Adrenal gland (tissue), 12 donors: ENCODE data around the gene ELMO3. TPM values are rescaled to one million over a fixed set of nuclear protein-coding genes. Genes with fewer than 3 reads are reported as not detected.

Source experiments
- DNase-seq, 7 donors: peaks; one replicate each; pipeline ENCODE4 v3.0.0-alpha.2; 2019 to 2020
- H3K27ac ChIP-seq, 5 donors: fragments of 200-600 bp; sonication (generic) in 4 of 5; 1 replicate in 3 of 5; 2 replicates in 2 of 5; pipeline versions ENCODE4 v1.5.1 to v1.8.0; 2016 to 2020; ENCODE audit warnings: mild to moderate bottlenecking in 1 of 5
- H3K27me3 ChIP-seq: fragments of 200-600 bp; 2 replicates; pipeline ENCODE4 v1.8.0; 2021
- H3K36me3 ChIP-seq, 2 donors: fragments of 200-600 bp; replicated peaks in 1 of 2; 1 replicate in 1 of 2; 2 replicates in 1 of 2; pipeline versions ENCODE4 v1.5.1 to v1.8.0; 2018 to 2022
- H3K4me1 ChIP-seq, 2 donors: fragments of 200-600 bp; replicated peaks in 1 of 2; 1 replicate in 1 of 2; 2 replicates in 1 of 2; pipeline versions ENCODE4 v1.5.1 to v1.8.0; 2018 to 2021
- H3K4me3 ChIP-seq, 4 donors: fragments of 200-600 bp; sonication (generic) in 3 of 4; one replicate each; pipeline ENCODE4 v1.5.1; 2016 to 2018
- H3K9me3 ChIP-seq, 3 donors: fragments of 200-600 bp; sonication (generic) in 1 of 3; replicated peaks in 1 of 3; 1 replicate in 2 of 3; 2 replicates in 1 of 3; pipeline versions ENCODE4 v1.5.1 to v1.8.0; 2016 to 2021
- CTCF ChIP-seq, 6 experiments: fragments of 450-650 bp in 4 of 6; fragments of 200-600 bp in 2 of 6; sonication (generic) in 1 of 6; IDR thresholded peaks; 1 replicate in 5 of 6; 2 replicates in 1 of 6; pipeline versions ENCODE4 v1.5.1 to v1.8.0; 2016 to 2021; ENCODE audit warnings: antibody characterized with exemption in 6 of 6, mild to moderate bottlenecking in 2 of 6, moderate library complexity in 1 of 6
- POLR2A ChIP-seq, 2 donors: fragments of 450-650 bp; IDR thresholded peaks; one replicate each; pipeline ENCODE4 v1.6.1; 2017; ENCODE audit warnings: antibody characterized with exemption in 2 of 2, mild to moderate bottlenecking in 2 of 2, moderate library complexity in 1 of 2
- WGBS, 4 donors: extraction: QIAGEN DNeasy Blood & Tissue Kit in 2 of 4; methylation state at CpG; one replicate each; pipeline versions ENCODE4 v1.1.5 to v1.1.7; 2013 to 2017; 5-methylcytosine and 5-hydroxymethylcytosine counted together
- intact Hi-C, 2 donors: fragments of 100-400 bp; cut with DNase I; formaldehyde crosslinking; loops; one replicate each; pipeline versions ENCODE4 v1.14.1 to v1.15.0; 2022 to 2023
- polyA plus RNA-seq, 3 donors: library from polyadenylated mRNA; stranded (reverse); fragments of 200-250 nt in 2 of 3; fragments of 350-450 nt in 1 of 3; fragmentation: Illumina TruSeq in 1 of 3; extraction: RNeasy Lipid Tissue Mini Kit (QIAGEN cat#74804) in 1 of 3; gene quantifications; one replicate each; pipeline ENCODE4 v1.2.3, GENCODE V29; 2013 to 2014
- total RNA-seq, 9 donors: library from RNA; depleted of rRNA in 4 of 9; stranded (reverse); fragments of >200 nt in 4 of 9; fragments of 120-200 nt in 1 of 9; fragmentation: NEBNext Ultra II Directional in 1 of 9; extraction: Animal tissue kit (Norgen Biotek cat#: 25700) in 1 of 9; gene quantifications; one replicate each; pipeline versions ENCODE4 v1.1.0 to v1.2.4, GENCODE V29; 2013 to 2023
- donor health status: healthy with polysubstance abuse.
- donor health status: Bipolar disorder and iron deficiency.
- donor health status: DM: yes; HTN: yes; CAD: no.
- donor health status: DM: no; HTN: no; CAD: no.
- donor health status: DM: no; HTN: no; CAD: no.
- donor health status: DM: yes; HTN: yes; CAD: no.

The ELMO3 gene
- total and polyA plus RNA-seq, 12 donors: 0.18 to 7.0 (median 1.8) TPM

- DNase-seq: no peak
- Histone ChIP-seq H3K4me1 (peaks cover 40 to 56% of the 10 kb centered on the region in 2 donors), H3K4me3 (no peak overlapping the region), H3K27me3 (no peaks in the 10 kb centered on the region), H3K27ac (peak overlapping the region in 3 of 5 donors; percentile 45 to 99 (median 99)), H3K36me3 (no peaks in the 10 kb centered on the region), H3K9me3 (no peaks in the 10 kb centered on the region)
- intact Hi-C loops: no loop called here
- TF ChIP-seq POLR2A (IDR thresholded peaks at IDR 0.05) (no peak), CTCF (IDR thresholded peaks at IDR 0.05) (no peak)
- WGBS, 4 donors: 78 to 90% (median 86%) methylated on average over 2 of the region's 2 CpGs
Observed at GRCh38 chr16:67182288-67182687, 16.6 kb upstream of the ELMO3 start.

- Histone ChIP-seq H3K4me3 (peak overlapping the region in 2 of 4 donors; percentile 74 to 82), H3K27me3 (no peaks in the 10 kb centered on the region), H3K36me3 (no peaks in the 10 kb centered on the region), H3K9me3 (no peaks in the 10 kb centered on the region), H3K27ac (peak overlapping the region; percentile 65 to 99 (median 99)), H3K4me1 (peaks cover 35 to 47% of the 10 kb centered on the region in 2 donors)
- TF ChIP-seq CTCF (IDR thresholded peaks at IDR 0.05) (no peak), POLR2A (IDR thresholded peaks at IDR 0.05) (no peak)
- 7 to 11% (median 8%) methylated on average over 11 of the region's 11 CpGs for WGBS, 4 donors
- intact Hi-C loops: no loop called here
- no peak for DNase-seq
Observed at GRCh38 chr16:67183284-67183626, 15.7 kb upstream of the ELMO3 start.

GRCh38 chr16:67183627-67184452 is 15.1 kb upstream of the ELMO3 start, which contains the start of gene MATCAP1:
TSS of gene MATCAP1 (minus strand) at chr16:67183963. CDS start at chr16:67180610, 3,353 bp downstream.
- WGBS, 4 donors: 0 to 1% (median 1%) methylated on average over 15 to 77 of the region's 77 CpGs
- peak; percentile 95 to 98 (median 97) for DNase-seq
- intact Hi-C loops: no loop called here

More at GRCh38 chr16:67183627-67184452, 15.1 kb upstream of the ELMO3 start, which contains the start of gene MATCAP1:
- TF ChIP-seq CTCF (IDR thresholded peaks at IDR 0.05) (no peak), POLR2A (IDR thresholded peaks at IDR 0.05) (peak in 1 of 2 donors; percentile 75)
- no peaks in the 10 kb centered on the region for H3K9me3 ChIP-seq
- peaks cover 29 to 44% of the 10 kb centered on the region in 2 donors for H3K4me1 ChIP-seq
- peak within 1 kb of the TSS; percentile 65 to 99 (median 99) for H3K27ac ChIP-seq
- H3K4me3 ChIP-seq: peak within 1 kb of the TSS in 2 of 4 donors; percentile 74 to 82
- H3K27me3 ChIP-seq: no peaks in the 10 kb centered on the region
- no peaks in the 10 kb centered on the region for H3K36me3 ChIP-seq
